PC-3 (cell line): Measurements from ENCODE around the gene OR11H1. TPM values are rescaled to one million over a fixed set of nuclear protein-coding genes. Genes with fewer than 3 reads are reported as not detected.

Source experiments
- total RNA-seq: library from RNA; depleted of rRNA; stranded (reverse); fragments of >200 nt; gene quantifications from 2 replicates; pipeline ENCODE4 v1.2.3, GENCODE V29; 2014; rRNA removed

OR11H1 gene
- total RNA-seq, 1 experiment from 2014 or later, result not detected

Other genes with a start within 250 kb of the OR11H1 start
- not detected in 2 replicates for gene POTEH, start 161.8 kb downstream of the OR11H1 start, total RNA-seq